Measurements from ENCODE around the gene AKIP1. TPM values are rescaled to one million over a fixed set of nuclear protein-coding genes. Genes with fewer than 3 reads are reported as not detected.

The AKIP1 gene
- total and polyA plus RNA-seq, 4 donors = 9.3 to 12.3 (median 9.9) TPM

DNA sequence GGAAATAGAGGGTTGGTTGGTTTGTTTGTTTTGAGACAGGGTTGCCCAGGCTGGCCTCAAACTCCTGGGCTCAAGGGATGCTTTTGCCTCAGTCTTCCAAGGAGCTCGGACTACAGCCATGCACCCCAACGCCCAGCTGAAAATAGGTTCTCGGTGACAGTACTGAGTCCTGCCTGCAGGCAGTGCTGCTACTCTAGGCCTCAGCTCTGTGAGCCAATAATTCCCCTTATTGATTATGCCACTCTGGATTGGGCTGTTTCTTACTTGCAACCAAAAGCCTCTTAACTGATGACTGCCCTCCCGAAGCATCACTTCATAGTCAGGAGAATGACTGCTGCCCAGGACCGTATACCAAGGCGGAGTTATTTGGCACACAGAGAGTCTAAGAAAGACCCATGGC is 22.9 kb downstream of the AKIP1 start:
- H3K27me3 ChIP-seq (ENCODE audit: control insufficient read depth in 4 of 4, insufficient read depth in 4 of 4, low read length in 3 of 4) = no peaks in the 10 kb centered on the region
- H3K27ac ChIP-seq (ENCODE audit: low read depth in 1 of 2, low read length in 2 of 2) = no peak overlapping the region
- DNase-seq (ENCODE audit: low spot score) = no peak
- H3K9me3 ChIP-seq (ENCODE audit: control insufficient read depth in 4 of 4, low read length in 3 of 4) = no peaks in the 10 kb centered on the region
- no peak for TF ChIP-seq FOXA2 (IDR thresholded peaks at IDR 0.05)
- no peak for TF ChIP-seq HNF4G (IDR thresholded peaks at IDR 0.05)
- no peak for TF ChIP-seq GABPA (IDR thresholded peaks at IDR 0.05 in 1 of 2, conservative IDR thresholded peaks at IDR 0.05 in 1 of 2)
- no peak for TF ChIP-seq RXRA (IDR thresholded peaks at IDR 0.05)
- TF ChIP-seq, protein P1, sequence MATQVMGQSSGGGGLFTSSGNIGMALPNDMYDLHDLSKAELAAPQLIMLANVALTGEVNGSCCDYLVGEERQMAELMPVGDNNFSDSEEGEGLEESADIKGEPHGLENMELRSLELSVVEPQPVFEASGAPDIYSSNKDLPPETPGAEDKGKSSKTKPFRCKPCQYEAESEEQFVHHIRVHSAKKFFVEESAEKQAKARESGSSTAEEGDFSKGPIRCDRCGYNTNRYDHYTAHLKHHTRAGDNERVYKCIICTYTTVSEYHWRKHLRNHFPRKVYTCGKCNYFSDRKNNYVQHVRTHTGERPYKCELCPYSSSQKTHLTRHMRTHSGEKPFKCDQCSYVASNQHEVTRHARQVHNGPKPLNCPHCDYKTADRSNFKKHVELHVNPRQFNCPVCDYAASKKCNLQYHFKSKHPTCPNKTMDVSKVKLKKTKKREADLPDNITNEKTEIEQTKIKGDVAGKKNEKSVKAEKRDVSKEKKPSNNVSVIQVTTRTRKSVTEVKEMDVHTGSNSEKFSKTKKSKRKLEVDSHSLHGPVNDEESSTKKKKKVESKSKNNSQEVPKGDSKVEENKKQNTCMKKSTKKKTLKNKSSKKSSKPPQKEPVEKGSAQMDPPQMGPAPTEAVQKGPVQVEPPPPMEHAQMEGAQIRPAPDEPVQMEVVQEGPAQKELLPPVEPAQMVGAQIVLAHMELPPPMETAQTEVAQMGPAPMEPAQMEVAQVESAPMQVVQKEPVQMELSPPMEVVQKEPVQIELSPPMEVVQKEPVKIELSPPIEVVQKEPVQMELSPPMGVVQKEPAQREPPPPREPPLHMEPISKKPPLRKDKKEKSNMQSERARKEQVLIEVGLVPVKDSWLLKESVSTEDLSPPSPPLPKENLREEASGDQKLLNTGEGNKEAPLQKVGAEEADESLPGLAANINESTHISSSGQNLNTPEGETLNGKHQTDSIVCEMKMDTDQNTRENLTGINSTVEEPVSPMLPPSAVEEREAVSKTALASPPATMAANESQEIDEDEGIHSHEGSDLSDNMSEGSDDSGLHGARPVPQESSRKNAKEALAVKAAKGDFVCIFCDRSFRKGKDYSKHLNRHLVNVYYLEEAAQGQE (IDR thresholded peaks at IDR 0.05) = no peak
- TF ChIP-seq, protein P2, sequence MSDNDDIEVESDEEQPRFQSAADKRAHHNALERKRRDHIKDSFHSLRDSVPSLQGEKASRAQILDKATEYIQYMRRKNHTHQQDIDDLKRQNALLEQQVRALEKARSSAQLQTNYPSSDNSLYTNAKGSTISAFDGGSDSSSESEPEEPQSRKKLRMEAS (IDR thresholded peaks at IDR 0.05) = no peak
- TF ChIP-seq FOXA1 (IDR thresholded peaks at IDR 0.05) = no peak
- TF ChIP-seq EGR1 (IDR thresholded peaks at IDR 0.05; ENCODE audit: low read depth in 2 of 2) = no peak
- TF ChIP-seq RAD21 (IDR thresholded peaks at IDR 0.05) = no peak
- TF ChIP-seq, protein P3, sequence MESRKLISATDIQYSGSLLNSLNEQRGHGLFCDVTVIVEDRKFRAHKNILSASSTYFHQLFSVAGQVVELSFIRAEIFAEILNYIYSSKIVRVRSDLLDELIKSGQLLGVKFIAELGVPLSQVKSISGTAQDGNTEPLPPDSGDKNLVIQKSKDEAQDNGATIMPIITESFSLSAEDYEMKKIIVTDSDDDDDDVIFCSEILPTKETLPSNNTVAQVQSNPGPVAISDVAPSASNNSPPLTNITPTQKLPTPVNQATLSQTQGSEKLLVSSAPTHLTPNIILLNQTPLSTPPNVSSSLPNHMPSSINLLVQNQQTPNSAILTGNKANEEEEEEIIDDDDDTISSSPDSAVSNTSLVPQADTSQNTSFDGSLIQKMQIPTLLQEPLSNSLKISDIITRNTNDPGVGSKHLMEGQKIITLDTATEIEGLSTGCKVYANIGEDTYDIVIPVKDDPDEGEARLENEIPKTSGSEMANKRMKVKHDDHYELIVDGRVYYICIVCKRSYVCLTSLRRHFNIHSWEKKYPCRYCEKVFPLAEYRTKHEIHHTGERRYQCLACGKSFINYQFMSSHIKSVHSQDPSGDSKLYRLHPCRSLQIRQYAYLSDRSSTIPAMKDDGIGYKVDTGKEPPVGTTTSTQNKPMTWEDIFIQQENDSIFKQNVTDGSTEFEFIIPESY (IDR thresholded peaks at IDR 0.05) = no peak
- TF ChIP-seq, protein P4, sequence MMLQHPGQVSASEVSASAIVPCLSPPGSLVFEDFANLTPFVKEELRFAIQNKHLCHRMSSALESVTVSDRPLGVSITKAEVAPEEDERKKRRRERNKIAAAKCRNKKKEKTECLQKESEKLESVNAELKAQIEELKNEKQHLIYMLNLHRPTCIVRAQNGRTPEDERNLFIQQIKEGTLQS (IDR thresholded peaks at IDR 0.05) = no peak
- no peak for TF ChIP-seq JUND (IDR thresholded peaks at IDR 0.05)
- no peak for TF ChIP-seq SP1 (IDR thresholded peaks at IDR 0.05)
- TF ChIP-seq HNF4A (conservative IDR thresholded peaks at IDR 0.05) = no peak
- TF ChIP-seq TAF1 (conservative IDR thresholded peaks at IDR 0.05) = no peak
- TF ChIP-seq NR2F2 (IDR thresholded peaks at IDR 0.05) = no peak
- H3K4me3 ChIP-seq (ENCODE audit: low read depth in 1 of 3, low read length in 3 of 3) = no peak overlapping the region
- no peaks in the 10 kb centered on the region for H3K36me3 ChIP-seq (ENCODE audit: control insufficient read depth in 4 of 4, insufficient read depth in 3 of 4, low read depth in 1 of 4, low read length in 3 of 4)
- no peaks in the 10 kb centered on the region for H3K4me1 ChIP-seq (ENCODE audit: control insufficient read depth in 4 of 4, insufficient read depth in 4 of 4, low read length in 3 of 4)
- H3K9ac ChIP-seq (ENCODE audit: low read depth in 1 of 2, low read length in 2 of 2) = no peak overlapping the region
- 95% methylated on average over 6 of the region's 6 CpGs for WGBS

DNA sequence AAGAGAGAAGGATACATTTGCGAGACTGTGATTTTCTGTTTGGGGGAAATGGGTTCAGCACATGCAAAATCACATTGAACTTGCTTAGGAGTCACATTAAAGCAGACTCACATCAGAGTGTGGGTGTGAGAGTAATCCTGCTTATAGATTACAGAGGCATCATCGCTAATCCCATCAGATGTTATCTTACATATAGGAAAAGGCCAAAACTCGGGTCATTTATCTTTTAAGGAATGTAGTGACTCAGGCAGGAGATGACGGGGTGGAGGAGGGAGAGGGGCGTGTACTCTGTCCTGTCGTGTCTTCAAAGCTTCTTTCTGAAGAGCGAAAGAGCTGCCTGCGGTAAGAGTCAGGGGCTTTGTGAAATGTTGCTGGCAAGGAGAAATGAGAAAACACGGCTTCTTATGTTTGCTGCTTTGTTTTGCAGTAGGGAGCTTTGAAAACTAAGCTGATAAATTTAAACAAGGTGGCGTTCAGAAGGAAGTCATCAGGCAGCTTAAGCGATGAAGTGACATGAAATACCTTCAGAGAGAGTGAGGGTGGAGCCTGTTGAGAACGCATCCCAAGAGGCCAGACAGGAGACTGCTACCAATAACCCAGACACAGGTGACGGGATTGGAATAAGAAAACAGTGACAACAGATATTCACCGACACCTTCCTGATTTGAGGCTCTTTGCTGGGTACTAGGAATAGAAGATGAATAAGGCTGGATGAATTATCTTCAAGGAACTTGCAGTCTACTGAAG is 23.9 kb downstream of the AKIP1 start:
- no peaks in the 10 kb centered on the region for H3K27me3 ChIP-seq (ENCODE audit: control insufficient read depth in 4 of 4, insufficient read depth in 4 of 4, low read length in 3 of 4)
- H3K9me3 ChIP-seq (ENCODE audit: control insufficient read depth in 4 of 4, low read length in 3 of 4) = no peaks in the 10 kb centered on the region
- no peak overlapping the region for H3K4me3 ChIP-seq (ENCODE audit: low read depth in 1 of 3, low read length in 3 of 3)
- DNase-seq (ENCODE audit: low spot score) = no peak
- H3K36me3 ChIP-seq (ENCODE audit: control insufficient read depth in 4 of 4, insufficient read depth in 3 of 4, low read depth in 1 of 4, low read length in 3 of 4) = no peaks in the 10 kb centered on the region
- no peak overlapping the region for H3K9ac ChIP-seq (ENCODE audit: low read depth in 1 of 2, low read length in 2 of 2)
- H3K27ac ChIP-seq (ENCODE audit: low read depth in 1 of 2, low read length in 2 of 2) = no peak overlapping the region
- H3K4me1 ChIP-seq (ENCODE audit: control insufficient read depth in 4 of 4, insufficient read depth in 4 of 4, low read length in 3 of 4) = no peaks in the 10 kb centered on the region
- 84% methylated on average over 14 of the region's 14 CpGs for WGBS
- TF ChIP-seq, protein P3 (IDR thresholded peaks at IDR 0.05) = no peak
- TF ChIP-seq HNF4A (conservative IDR thresholded peaks at IDR 0.05) = no peak
- TF ChIP-seq, protein P5, sequence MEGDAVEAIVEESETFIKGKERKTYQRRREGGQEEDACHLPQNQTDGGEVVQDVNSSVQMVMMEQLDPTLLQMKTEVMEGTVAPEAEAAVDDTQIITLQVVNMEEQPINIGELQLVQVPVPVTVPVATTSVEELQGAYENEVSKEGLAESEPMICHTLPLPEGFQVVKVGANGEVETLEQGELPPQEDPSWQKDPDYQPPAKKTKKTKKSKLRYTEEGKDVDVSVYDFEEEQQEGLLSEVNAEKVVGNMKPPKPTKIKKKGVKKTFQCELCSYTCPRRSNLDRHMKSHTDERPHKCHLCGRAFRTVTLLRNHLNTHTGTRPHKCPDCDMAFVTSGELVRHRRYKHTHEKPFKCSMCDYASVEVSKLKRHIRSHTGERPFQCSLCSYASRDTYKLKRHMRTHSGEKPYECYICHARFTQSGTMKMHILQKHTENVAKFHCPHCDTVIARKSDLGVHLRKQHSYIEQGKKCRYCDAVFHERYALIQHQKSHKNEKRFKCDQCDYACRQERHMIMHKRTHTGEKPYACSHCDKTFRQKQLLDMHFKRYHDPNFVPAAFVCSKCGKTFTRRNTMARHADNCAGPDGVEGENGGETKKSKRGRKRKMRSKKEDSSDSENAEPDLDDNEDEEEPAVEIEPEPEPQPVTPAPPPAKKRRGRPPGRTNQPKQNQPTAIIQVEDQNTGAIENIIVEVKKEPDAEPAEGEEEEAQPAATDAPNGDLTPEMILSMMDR (IDR thresholded peaks at IDR 0.05; ENCODE audit: low read depth, low read length, missing input control) = no peak
- TF ChIP-seq, protein P1 (IDR thresholded peaks at IDR 0.05) = no peak
- TF ChIP-seq, protein P2 (IDR thresholded peaks at IDR 0.05) = no peak
- TF ChIP-seq FOXA2 (IDR thresholded peaks at IDR 0.05) = no peak
- no peak for TF ChIP-seq SP1 (IDR thresholded peaks at IDR 0.05)
